ENCODE results near the gene CCDC192. TPM values are rescaled to one million over a fixed set of nuclear protein-coding genes. Genes with fewer than 3 reads are reported as not detected.

Gene CCDC192
- total RNA-seq, 4 donors from 2014 or later, result 0.33 to 1.7 (median 1.1) TPM

GRCh38 chr5:127863610-127864395, 160.6 kb downstream of the CCDC192 start:
- no peaks in the 10 kb centered on the region for H3K9me3 ChIP-seq
- H3K36me3 ChIP-seq, result no peaks in the 10 kb centered on the region
- 75% methylated on average over 7 of the region's 7 CpGs for WGBS
- intact Hi-C loops (cut with DNase I), result no loop called here
- TF ChIP-seq EP300 (IDR thresholded peaks at IDR 0.05) (no peak), CTCF (IDR thresholded peaks at IDR 0.05) (no peak), POLR2AphosphoS5 (IDR thresholded peaks at IDR 0.05) (no peak), POLR2A (IDR thresholded peaks at IDR 0.05; ENCODE audit: low read depth) (no peak)
- no peak for DNase-seq (ENCODE audit: extremely low spot score)
- H3K27ac ChIP-seq (replicated peaks in 1 of 4), result no peak overlapping the region
- H3K27me3 ChIP-seq, result no peaks in the 10 kb centered on the region
- no peak overlapping the region for H3K4me3 ChIP-seq
- peaks cover 0 to 27% (median 7%) of the 10 kb centered on the region in 4 donors for H3K4me1 ChIP-seq

- Histone ChIP-seq H3K27ac (replicated peaks in 1 of 4) (no peak overlapping the region), H3K27me3 (no peaks in the 10 kb centered on the region), H3K4me1 (peaks cover 0 to 26% (median 7%) of the 10 kb centered on the region in 4 donors), H3K4me3 (no peak overlapping the region), H3K36me3 (no peaks in the 10 kb centered on the region), H3K9me3 (no peaks in the 10 kb centered on the region)
- WGBS, result 100% methylated on average over 1 of the region's 1 CpG
- intact Hi-C loops (cut with DNase I), result no loop called here
- no peak for TF ChIP-seq EP300 (IDR thresholded peaks at IDR 0.05)
- no peak for TF ChIP-seq CTCF (IDR thresholded peaks at IDR 0.05)
- TF ChIP-seq POLR2AphosphoS5 (IDR thresholded peaks at IDR 0.05), result no peak
- TF ChIP-seq POLR2A (IDR thresholded peaks at IDR 0.05; ENCODE audit: low read depth), result no peak
- no peak for DNase-seq (ENCODE audit: extremely low spot score)
Measured at GRCh38 chr5:127864511-127864910, 161.3 kb downstream of the CCDC192 start.

- no peaks in the 10 kb centered on the region for H3K9me3 ChIP-seq
- no peak overlapping the region for H3K27ac ChIP-seq (replicated peaks in 1 of 4)
- intact Hi-C loops (cut with DNase I), result no loop called here
- TF ChIP-seq CTCF (IDR thresholded peaks at IDR 0.05), result no peak
- TF ChIP-seq POLR2AphosphoS5 (IDR thresholded peaks at IDR 0.05), result no peak
- no peak for TF ChIP-seq POLR2A (IDR thresholded peaks at IDR 0.05; ENCODE audit: low read depth)
- TF ChIP-seq EP300 (IDR thresholded peaks at IDR 0.05), result no peak
- H3K4me3 ChIP-seq, result no peak overlapping the region
- no peaks in the 10 kb centered on the region for H3K27me3 ChIP-seq
- no peak for DNase-seq (ENCODE audit: extremely low spot score)
- H3K36me3 ChIP-seq, result no peaks in the 10 kb centered on the region
- peaks cover under 1 to 23% (median 8%) of the 10 kb centered on the region in 4 donors for H3K4me1 ChIP-seq
- WGBS, result 100% methylated on average over 1 of the region's 1 CpG
Measured at GRCh38 chr5:127865273-127865672, 162.1 kb downstream of the CCDC192 start.

GRCh38 chr5:127867022-127867783, 164.0 kb downstream of the CCDC192 start:
- Histone ChIP-seq H3K27ac (replicated peaks in 1 of 4) (no peak overlapping the region), H3K9me3 (no peaks in the 10 kb centered on the region), H3K4me1 (peaks cover 18 to 36% (median 25%) of the 10 kb centered on the region in 4 donors), H3K4me3 (no peak overlapping the region), H3K36me3 (no peaks in the 10 kb centered on the region), H3K27me3 (no peaks in the 10 kb centered on the region)
- no peak for DNase-seq (ENCODE audit: extremely low spot score)
- 70% methylated on average over 6 of the region's 6 CpGs for WGBS
- intact Hi-C loops (cut with DNase I), result no loop called here
- TF ChIP-seq CTCF (IDR thresholded peaks at IDR 0.05) (no peak), POLR2AphosphoS5 (IDR thresholded peaks at IDR 0.05) (no peak), POLR2A (IDR thresholded peaks at IDR 0.05; ENCODE audit: low read depth) (no peak), EP300 (IDR thresholded peaks at IDR 0.05) (no peak)

Measured in esophagus muscularis mucosa (tissue), 4 donors.